ENCODE data around the gene PTPRR.

GRCh38 chr12:70646850-70647249, 273.7 kb downstream of the PTPRR start:
- no peak for TF ChIP-seq ZC3H10 (CRISPR knock-in tag; IDR thresholded peaks at IDR 0.05)
- no peak for TF ChIP-seq GLIS3 (CRISPR knock-in tag; IDR thresholded peaks at IDR 0.05)
- no peak for TF ChIP-seq ZNF8 (CRISPR knock-in tag; IDR thresholded peaks at IDR 0.05)
- no peak for TF ChIP-seq ZFP3 (CRISPR knock-in tag; IDR thresholded peaks at IDR 0.05)
- no peak for TF ChIP-seq OSR1 (CRISPR knock-in tag; IDR thresholded peaks at IDR 0.05)
- TF ChIP-seq CSDC2 (CRISPR knock-in tag; IDR thresholded peaks at IDR 0.05) = no peak
- TF ChIP-seq ESRRG (CRISPR knock-in tag; IDR thresholded peaks at IDR 0.05) = no peak
- TF ChIP-seq TCF4 (CRISPR knock-in tag; IDR thresholded peaks at IDR 0.05; ENCODE audit: borderline replicate concordance) = no peak
- TF ChIP-seq POU6F1 (CRISPR knock-in tag; IDR thresholded peaks at IDR 0.05; ENCODE audit: borderline replicate concordance, low read depth) = no peak
- 0 out of 2 replicates have a peak, but pooled peaks have one; percentile 17 for TF ChIP-seq ISL1 (CRISPR knock-in tag; IDR thresholded peaks at IDR 0.05)
- no peak for TF ChIP-seq PATZ1 (CRISPR knock-in tag; IDR thresholded peaks at IDR 0.05; ENCODE audit: borderline replicate concordance)
- TF ChIP-seq PPARA (CRISPR knock-in tag; IDR thresholded peaks at IDR 0.05; ENCODE audit: borderline replicate concordance) = no peak

Data from SK-N-SH treated with all-trans-retinoic acid at 6 μM for 48 hours (cell line).